ENCODE data around the gene RLF. TPM values are rescaled to one million over a fixed set of nuclear protein-coding genes. Genes with fewer than 3 reads are reported as not detected.
A peak's percentile ranks its signal among the peaks of the same experiment; 100 is the strongest.

Gene RLF
- total RNA-seq, 1 donor from 2014 or later = 15.4 TPM

GRCh38 chr1:40197656-40198055, 36.5 kb downstream of the RLF start:
- DNase-seq (ENCODE audit: low read depth) (no peak), FAIRE-seq (no peak)
- Histone ChIP-seq H2AFZ (ENCODE audit: low read depth, low read length) (no peak overlapping the region), H3K27me3 (ENCODE audit: insufficient read depth, low read length) (no peaks in the 10 kb centered on the region), H3K4me1 (ENCODE audit: insufficient read depth, low read length) (no peaks in the 10 kb centered on the region), H3K27ac (ENCODE audit: low read depth, low read length) (no peak overlapping the region), H3K9ac (ENCODE audit: low read length) (no peak overlapping the region), H3K36me3 (ENCODE audit: insufficient read depth, low read length) (peaks cover 13% of the 10 kb centered on the region), H4K20me1 (ENCODE audit: insufficient read depth, low read length) (peaks cover 5% of the 10 kb centered on the region), H3K4me3 (ENCODE audit: insufficient read depth, low read depth, low read length) (no peak overlapping the region), H3K9me3 (ENCODE audit: insufficient read depth, low read depth, low read length) (no peaks in the 10 kb centered on the region), H3K79me2 (ENCODE audit: insufficient read depth, low read length) (no peaks in the 10 kb centered on the region), H3K4me2 (ENCODE audit: low read length) (no peak overlapping the region)
- H3K9me3 Mint-ChIP-seq (ENCODE audit: unreplicated experiment) = no peaks in the 10 kb centered on the region
- H3K4me3 Mint-ChIP-seq (ENCODE audit: unreplicated experiment) = no peak overlapping the region
- H3K27ac Mint-ChIP-seq (ENCODE audit: unreplicated experiment) = no peak overlapping the region
- no peaks in the 10 kb centered on the region for H3K36me3 Mint-ChIP-seq (ENCODE audit: low read depth, unreplicated experiment)
- H3K4me1 Mint-ChIP-seq (ENCODE audit: low read depth, unreplicated experiment) = no peaks in the 10 kb centered on the region
- no peaks in the 10 kb centered on the region for H3K27me3 Mint-ChIP-seq (ENCODE audit: low read depth, unreplicated experiment)
- TF ChIP-seq CTCF (IDR thresholded peaks at IDR 0.05; ENCODE audit: insufficient read depth, low read depth, low read length) (peak; percentile 19), EZH2 (IDR thresholded peaks at IDR 0.05; ENCODE audit: insufficient read depth, low read length) (no peak)

GRCh38 chr1:40199126-40199525, 37.9 kb downstream of the RLF start:
- FAIRE-seq = no peak

More at GRCh38 chr1:40199126-40199525, 37.9 kb downstream of the RLF start:
- Histone ChIP-seq H3K27ac (ENCODE audit: low read depth, low read length) (no peak overlapping the region), H4K20me1 (ENCODE audit: insufficient read depth, low read length) (peaks cover 5% of the 10 kb centered on the region), H3K4me1 (ENCODE audit: insufficient read depth, low read length) (no peaks in the 10 kb centered on the region), H3K79me2 (ENCODE audit: insufficient read depth, low read length) (no peaks in the 10 kb centered on the region), H2AFZ (ENCODE audit: low read depth, low read length) (no peak overlapping the region), H3K36me3 (ENCODE audit: insufficient read depth, low read length) (peaks cover 15% of the 10 kb centered on the region), H3K4me3 (ENCODE audit: insufficient read depth, low read depth, low read length) (no peak overlapping the region), H3K27me3 (ENCODE audit: insufficient read depth, low read length) (no peaks in the 10 kb centered on the region), H3K4me2 (ENCODE audit: low read length) (no peak overlapping the region), H3K9ac (ENCODE audit: low read length) (no peak overlapping the region), H3K9me3 (ENCODE audit: insufficient read depth, low read depth, low read length) (no peaks in the 10 kb centered on the region)
- Mint-ChIP-seq H3K27ac (ENCODE audit: unreplicated experiment) (no peak overlapping the region), H3K9me3 (ENCODE audit: unreplicated experiment) (no peaks in the 10 kb centered on the region), H3K27me3 (ENCODE audit: low read depth, unreplicated experiment) (no peaks in the 10 kb centered on the region), H3K36me3 (ENCODE audit: low read depth, unreplicated experiment) (no peaks in the 10 kb centered on the region), H3K4me3 (ENCODE audit: unreplicated experiment) (no peak overlapping the region), H3K4me1 (ENCODE audit: low read depth, unreplicated experiment) (no peaks in the 10 kb centered on the region)
- TF ChIP-seq EZH2 (IDR thresholded peaks at IDR 0.05; ENCODE audit: insufficient read depth, low read length) (no peak), CTCF (IDR thresholded peaks at IDR 0.05; ENCODE audit: insufficient read depth, low read depth, low read length) (no peak)
- DNase-seq (ENCODE audit: low read depth) = no peak
